AG08396 (cell line): Measurements from ENCODE around the gene ARNT2.
A peak's percentile ranks its signal among the peaks of the same experiment; 100 is the strongest.

Experiments used
- DNase-seq: peaks from one replicate; pipeline ENCODE4 v3.0.0; 2012; ENCODE audit warnings: low spot score, mixed read lengths

Gene ARNT2

GRCh38 chr15:80442728-80443403 lies 38.7 kb downstream of the ARNT2 start:
- DNase-seq = no peak

- DNase-seq = no peak
Observed at GRCh38 chr15:80444680-80445251, 40.6 kb downstream of the ARNT2 start.

- no peak for DNase-seq
Observed at GRCh38 chr15:80445300-80446041, 41.3 kb downstream of the ARNT2 start.

GRCh38 chr15:80447077-80447476 lies 42.9 kb downstream of the ARNT2 start:
- DNase-seq = no peak

- DNase-seq = no peak
Observed at GRCh38 chr15:80449825-80450224, 45.6 kb downstream of the ARNT2 start.

- no peak for DNase-seq
Observed at GRCh38 chr15:80450811-80451321, 46.7 kb downstream of the ARNT2 start.

- no peak for DNase-seq
Observed at GRCh38 chr15:80452166-80452565, 48.0 kb downstream of the ARNT2 start.

- no peak for DNase-seq
Observed at GRCh38 chr15:80455051-80455648, 51.0 kb downstream of the ARNT2 start.

GRCh38 chr15:80455668-80456442 lies 51.7 kb downstream of the ARNT2 start:
- DNase-seq = peak; percentile 85

- no peak for DNase-seq
Observed at GRCh38 chr15:80456517-80457492, 52.6 kb downstream of the ARNT2 start.

- DNase-seq = no peak
Observed at GRCh38 chr15:80457896-80458295, 53.7 kb downstream of the ARNT2 start.

GRCh38 chr15:80458580-80458979 lies 54.4 kb downstream of the ARNT2 start:
- DNase-seq = no peak

- no peak for DNase-seq
Observed at GRCh38 chr15:80459380-80459779, 55.2 kb downstream of the ARNT2 start.

GRCh38 chr15:80459818-80460217 lies 55.6 kb downstream of the ARNT2 start:
- no peak for DNase-seq

GRCh38 chr15:80461356-80462095 lies 57.3 kb downstream of the ARNT2 start:
- DNase-seq = no peak

- no peak for DNase-seq
Observed at GRCh38 chr15:80462111-80462510, 57.9 kb downstream of the ARNT2 start.

GRCh38 chr15:80462836-80463512 lies 58.8 kb downstream of the ARNT2 start:
- DNase-seq = no peak

- DNase-seq = no peak
Observed at GRCh38 chr15:80464951-80465625, 60.9 kb downstream of the ARNT2 start.

- DNase-seq = no peak
Observed at GRCh38 chr15:80465626-80466005, 61.4 kb downstream of the ARNT2 start.
